Peyer's patch (tissue), 4 donors: ENCODE results near the gene AFAP1L1. TPM values are rescaled to one million over a fixed set of nuclear protein-coding genes. Genes with fewer than 3 reads are reported as not detected.

ENCODE experiments used
- DNase-seq, 3 donors: peaks; one replicate each; pipeline ENCODE4 v3.0.0-alpha.2; 2017 to 2019
- H3K27ac ChIP-seq, 4 donors: fragments of 200-600 bp; sonication (generic); one replicate each; pipeline ENCODE4 v1.5.1; 2016 to 2019
- H3K27me3 ChIP-seq, 2 donors: fragments of 200-600 bp; sonication (generic); one replicate each; pipeline ENCODE4 v1.5.1; 2019
- H3K36me3 ChIP-seq, 3 donors: fragments of 200-600 bp; sonication (generic); one replicate each; pipeline ENCODE4 v1.5.1; 2016 to 2019
- H3K4me1 ChIP-seq, 4 donors: fragments of 200-600 bp; sonication (generic); one replicate each; pipeline ENCODE4 v1.5.1; 2016 to 2019
- H3K4me3 ChIP-seq, 4 donors: fragments of 200-600 bp; sonication (generic); 1 replicate in 3 of 4; 2 replicates in 1 of 4; pipeline ENCODE4 v1.5.1; 2016 to 2019; ENCODE audit warnings: mild to moderate bottlenecking in 1 of 4
- H3K9me3 ChIP-seq, 4 donors: fragments of 200-600 bp; sonication (generic); one replicate each; pipeline ENCODE4 v1.5.1; 2016 to 2019; ENCODE audit warnings: mild to moderate bottlenecking in 1 of 4
- POLR2A ChIP-seq, 2 donors: fragments of 450-650 bp; IDR thresholded peaks; one replicate each; pipeline ENCODE4 v1.5.1; 2017; ENCODE audit warnings: antibody characterized with exemption in 2 of 2, mild to moderate bottlenecking in 2 of 2, moderate library complexity in 2 of 2
- total RNA-seq, 4 donors: library from RNA; depleted of rRNA; stranded (reverse); fragments of >200 nt; gene quantifications; one replicate each; pipeline ENCODE4 v1.1.0, GENCODE V29; 2016
- TF ChIP-seq, protein P1 (sequence below), 6 experiments: fragments of 450-650 bp in 4 of 6; fragments of 200-600 bp in 2 of 6; sonication (generic) in 1 of 6; IDR thresholded peaks; one replicate each; pipeline ENCODE4 v1.5.1; 2017 to 2019; ENCODE audit warnings: antibody characterized with exemption in 6 of 6, mild to moderate bottlenecking in 3 of 6, moderate library complexity in 1 of 6

The AFAP1L1 gene
- total RNA-seq, 4 donors from 2014 or later: 3.3 to 14.9 (median 4.9) TPM

DNA sequence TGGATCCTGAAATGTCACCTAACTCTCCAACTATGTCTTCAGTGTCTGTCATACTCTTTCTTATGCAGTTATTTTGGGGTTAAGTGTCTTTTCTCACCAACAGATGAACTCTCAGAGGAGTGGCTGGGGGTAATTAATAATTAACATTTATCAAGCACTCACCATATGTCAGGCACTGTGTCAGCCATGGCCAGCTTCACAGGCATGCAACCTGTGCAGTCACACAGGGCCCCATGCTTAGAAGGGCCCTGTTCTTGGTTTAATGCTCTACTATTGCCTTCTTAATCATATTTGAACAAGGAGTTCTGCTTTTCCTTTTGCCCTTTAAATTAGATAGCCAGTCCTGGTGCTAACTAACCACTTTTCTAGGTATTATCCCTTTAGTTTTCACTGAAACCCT, 70.2 kb downstream of the AFAP1L1 start:
- no peak for TF ChIP-seq POLR2A (IDR thresholded peaks at IDR 0.05)
- TF ChIP-seq, protein P1, sequence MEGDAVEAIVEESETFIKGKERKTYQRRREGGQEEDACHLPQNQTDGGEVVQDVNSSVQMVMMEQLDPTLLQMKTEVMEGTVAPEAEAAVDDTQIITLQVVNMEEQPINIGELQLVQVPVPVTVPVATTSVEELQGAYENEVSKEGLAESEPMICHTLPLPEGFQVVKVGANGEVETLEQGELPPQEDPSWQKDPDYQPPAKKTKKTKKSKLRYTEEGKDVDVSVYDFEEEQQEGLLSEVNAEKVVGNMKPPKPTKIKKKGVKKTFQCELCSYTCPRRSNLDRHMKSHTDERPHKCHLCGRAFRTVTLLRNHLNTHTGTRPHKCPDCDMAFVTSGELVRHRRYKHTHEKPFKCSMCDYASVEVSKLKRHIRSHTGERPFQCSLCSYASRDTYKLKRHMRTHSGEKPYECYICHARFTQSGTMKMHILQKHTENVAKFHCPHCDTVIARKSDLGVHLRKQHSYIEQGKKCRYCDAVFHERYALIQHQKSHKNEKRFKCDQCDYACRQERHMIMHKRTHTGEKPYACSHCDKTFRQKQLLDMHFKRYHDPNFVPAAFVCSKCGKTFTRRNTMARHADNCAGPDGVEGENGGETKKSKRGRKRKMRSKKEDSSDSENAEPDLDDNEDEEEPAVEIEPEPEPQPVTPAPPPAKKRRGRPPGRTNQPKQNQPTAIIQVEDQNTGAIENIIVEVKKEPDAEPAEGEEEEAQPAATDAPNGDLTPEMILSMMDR (IDR thresholded peaks at IDR 0.05): no peak
- Histone ChIP-seq H3K4me1 (peaks cover 0 to 13% (median 2%) of the 10 kb centered on the region in 4 donors), H3K27ac (no peak overlapping the region)

DNA sequence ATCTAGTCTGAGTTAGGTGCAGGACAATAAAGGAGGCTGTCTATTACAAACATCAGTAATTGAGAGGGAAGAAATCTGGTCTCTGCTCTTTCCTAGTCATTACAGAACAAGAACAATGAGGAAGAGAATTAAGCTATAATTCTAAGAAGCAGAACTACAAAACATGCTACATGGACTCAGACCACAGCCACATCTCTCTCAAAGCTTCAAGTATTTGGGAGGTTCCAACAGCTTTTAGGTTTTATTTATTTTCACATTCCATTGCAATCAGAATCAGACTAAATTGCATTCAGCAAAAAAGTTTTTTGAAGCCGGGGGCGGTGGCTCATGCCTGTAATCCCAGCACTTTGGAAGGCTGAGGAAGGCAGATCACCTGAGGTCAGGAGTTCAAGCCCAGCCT, 72.5 kb downstream of the AFAP1L1 start:
- H3K27ac ChIP-seq: peak overlapping the region in 1 of 4 donors; percentile 82
- peaks cover 0 to 21% (median 2%) of the 10 kb centered on the region in 4 donors for H3K4me1 ChIP-seq
- peaks cover 0 to 12% (median 0%) of the 10 kb centered on the region in 3 donors for H3K36me3 ChIP-seq
- H3K9me3 ChIP-seq: no peaks in the 10 kb centered on the region
- H3K27me3 ChIP-seq: no peaks in the 10 kb centered on the region
- H3K4me3 ChIP-seq: no peak overlapping the region
- no peak for DNase-seq
- TF ChIP-seq, protein P1 (IDR thresholded peaks at IDR 0.05): no peak
- no peak for TF ChIP-seq POLR2A (IDR thresholded peaks at IDR 0.05)

More for the DNA sequence above, 70.2 kb downstream of the AFAP1L1 start:
- Histone ChIP-seq H3K9me3 (no peaks in the 10 kb centered on the region), H3K36me3 (no peaks in the 10 kb centered on the region), H3K27me3 (no peaks in the 10 kb centered on the region), H3K4me3 (no peak overlapping the region)
- no peak for DNase-seq

DNA sequence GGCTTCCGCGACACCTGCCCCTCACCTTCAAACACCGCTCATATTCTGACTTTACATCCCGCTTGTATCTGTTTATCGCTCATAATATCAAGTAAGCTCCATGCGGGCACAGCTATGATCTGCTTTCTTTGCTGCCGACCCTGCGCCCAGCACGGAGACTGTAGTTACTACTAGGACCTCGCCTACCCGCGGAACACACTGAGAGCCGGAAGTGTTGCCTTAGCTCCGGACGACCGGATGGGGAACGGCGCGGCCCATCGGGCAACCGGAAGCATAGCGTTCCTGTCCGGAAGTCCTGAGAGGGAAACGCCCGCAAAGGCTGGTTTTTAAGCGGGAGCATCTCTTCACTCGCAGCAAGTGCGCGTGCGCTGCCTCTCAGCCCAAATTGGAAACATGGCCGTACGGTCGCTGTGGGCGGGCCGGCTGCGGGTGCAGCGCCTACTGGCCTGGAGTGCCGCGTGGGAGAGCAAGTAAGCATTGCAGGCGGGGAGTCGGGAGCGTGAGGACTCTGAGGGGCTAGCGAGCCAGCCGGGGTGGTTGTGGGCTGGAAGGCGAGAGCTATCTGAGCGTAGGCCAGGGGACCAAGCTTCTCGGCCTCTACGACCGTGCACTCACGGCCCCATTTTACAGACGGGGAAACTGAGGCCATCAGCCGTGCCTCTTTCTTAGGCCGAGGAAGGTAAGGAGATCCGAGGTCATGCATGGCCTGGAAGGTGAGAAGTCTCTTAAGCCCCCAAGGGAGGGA, 73.7 kb downstream of the AFAP1L1 start, which contains the start of gene GRPEL2:
GRPEL2 (plus strand) TSS at position 353 of the 745 bp plus-strand sequence; CDS start at position 394, 41 bp downstream.
- Histone ChIP-seq H3K4me1 (peaks cover 0 to 21% (median 2%) of the 10 kb centered on the region in 4 donors), H3K9me3 (no peaks in the 10 kb centered on the region), H3K36me3 (peaks cover 0 to 24% (median 0%) of the 10 kb centered on the region in 3 donors), H3K4me3 (peak within 1 kb of the TSS; percentile 67 to 95 (median 76)), H3K27me3 (no peaks in the 10 kb centered on the region), H3K27ac (peak within 1 kb of the TSS; percentile 64 to 82 (median 82))
- peak; percentile 89 to 97 (median 91) for DNase-seq
- peak; percentile 69 to 70 for TF ChIP-seq POLR2A (IDR thresholded peaks at IDR 0.05)
- TF ChIP-seq, protein P1 (IDR thresholded peaks at IDR 0.05): peak in 1 of 6 experiments; percentile 8

DNA sequence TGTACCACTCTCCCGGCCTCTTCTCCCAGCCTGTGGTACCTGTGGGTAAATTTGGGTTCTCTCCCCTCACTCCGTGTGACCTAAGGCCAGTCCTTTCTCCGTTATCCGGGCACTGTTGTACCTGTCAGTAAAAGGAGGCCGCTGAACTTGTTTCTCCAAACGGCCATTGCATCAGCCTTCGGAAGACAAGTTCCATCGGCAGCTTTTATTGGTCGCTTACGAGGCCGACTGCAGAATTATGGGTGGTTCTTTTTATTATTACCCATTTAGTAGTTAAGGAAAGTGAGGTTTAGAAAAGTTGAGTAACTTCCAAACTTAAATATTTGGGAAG, 74.2 kb downstream of the AFAP1L1 start:
- Histone ChIP-seq H3K4me1 (peaks cover 0 to 21% (median 2%) of the 10 kb centered on the region in 4 donors), H3K36me3 (peaks cover 0 to 29% (median 0%) of the 10 kb centered on the region in 3 donors), H3K9me3 (no peaks in the 10 kb centered on the region), H3K27ac (peak overlapping the region; percentile 64 to 82 (median 82)), H3K27me3 (no peaks in the 10 kb centered on the region), H3K4me3 (peak overlapping the region; percentile 67 to 95 (median 76))
- no peak for DNase-seq
- TF ChIP-seq, protein P1 (IDR thresholded peaks at IDR 0.05): no peak
- TF ChIP-seq POLR2A (IDR thresholded peaks at IDR 0.05): no peak

DNA sequence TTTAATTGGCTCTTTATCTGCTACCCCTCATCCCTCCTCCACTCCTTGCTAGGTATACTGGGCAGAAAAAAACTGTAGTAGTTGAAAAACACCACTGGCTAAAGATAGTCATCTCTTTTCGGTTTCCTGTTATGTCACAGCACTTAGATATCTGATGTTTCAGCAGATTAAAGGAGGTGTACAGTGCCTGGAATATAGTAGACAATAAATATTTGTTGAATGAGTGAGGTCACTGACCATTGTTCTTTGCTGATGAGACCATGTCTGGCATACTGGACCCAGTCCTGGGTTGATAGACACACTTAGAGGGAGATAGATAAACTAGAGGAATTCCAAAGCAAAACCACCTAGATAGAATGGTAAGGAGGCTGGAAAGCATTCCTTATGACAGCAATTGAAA, 76.9 kb downstream of the AFAP1L1 start:
- peak overlapping the region in 1 of 4 donors; percentile 38 for H3K27ac ChIP-seq
- H3K36me3 ChIP-seq: peaks cover 0 to 53% (median 0%) of the 10 kb centered on the region in 3 donors
- peaks cover 0 to 21% (median 2%) of the 10 kb centered on the region in 4 donors for H3K4me1 ChIP-seq

More for the DNA sequence above, 76.9 kb downstream of the AFAP1L1 start:
- TF ChIP-seq, protein P1 (IDR thresholded peaks at IDR 0.05): no peak
- no peak for TF ChIP-seq POLR2A (IDR thresholded peaks at IDR 0.05)
- Histone ChIP-seq H3K4me3 (no peak overlapping the region), H3K27me3 (no peaks in the 10 kb centered on the region), H3K9me3 (no peaks in the 10 kb centered on the region)
- DNase-seq: no peak
